Measurements from ENCODE around the gene GUCY2D.
A peak's percentile ranks its signal among the peaks of the same experiment; 100 is the strongest.
"Not testable (repeated sequence)": the region's sequence is repeated elsewhere in the genome, so short reads cannot be mapped to it uniquely, and the experiment has no call there.

Gene GUCY2D
- long read RNA-seq, donor 1: 0 reads
- long read RNA-seq, donor 2: 0 reads
- long read RNA-seq, donor 3: 0 reads
- long read RNA-seq, donor 4: 0 reads
- long read RNA-seq, donor 5: 0 reads
- long read RNA-seq, donor 6, partial matches to known transcripts: 0 of 1 reads
- long read RNA-seq, donor 6, other reads (novel, unspliced or antisense): 0 of 1 reads
- long read RNA-seq, donor 7: 0 reads
- long read RNA-seq, donor 8: 0 reads

DNA sequence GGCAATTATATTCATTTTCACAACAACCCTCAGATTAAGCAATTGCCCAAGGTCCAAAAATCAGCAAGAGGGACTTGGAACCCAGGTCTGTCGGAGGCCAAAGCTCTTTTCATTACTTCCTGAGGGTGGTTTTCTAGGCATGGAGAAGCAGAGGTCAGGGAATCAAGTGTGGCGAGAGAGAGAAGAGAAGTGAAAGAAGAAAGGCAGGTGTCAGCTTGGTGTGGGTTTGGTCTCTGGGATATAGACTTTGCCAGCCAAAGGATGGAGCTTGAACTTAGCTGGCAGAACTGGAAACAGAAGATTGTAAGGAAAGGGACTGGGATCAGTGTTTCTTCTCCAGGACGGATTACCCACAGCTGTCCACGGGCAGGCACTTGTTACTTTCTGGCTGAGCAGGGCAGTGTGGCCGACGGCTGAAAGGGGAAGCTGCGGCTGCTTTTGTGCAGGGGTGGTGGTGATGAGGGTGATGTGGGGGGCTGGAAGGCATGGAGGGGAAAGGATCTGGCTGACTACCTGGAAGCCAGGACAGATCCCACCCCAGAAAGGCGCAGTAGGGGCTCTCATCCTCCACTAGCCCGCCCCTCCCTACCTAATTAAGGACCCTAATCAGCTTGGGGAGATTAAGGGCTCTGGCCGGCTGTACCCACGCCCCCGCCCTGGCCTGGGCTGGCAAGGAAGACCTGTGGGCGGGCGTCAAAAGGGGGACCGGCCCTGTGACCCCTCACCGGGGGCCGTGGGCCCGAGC, at the start of gene GUCY2D:
TSS of gene GUCY2D (plus strand) at position 640 of the 745 bp plus-strand sequence. CDS start 433 bp downstream, outside the sequence.
- DNase-seq: peak; percentile 31

DNA sequence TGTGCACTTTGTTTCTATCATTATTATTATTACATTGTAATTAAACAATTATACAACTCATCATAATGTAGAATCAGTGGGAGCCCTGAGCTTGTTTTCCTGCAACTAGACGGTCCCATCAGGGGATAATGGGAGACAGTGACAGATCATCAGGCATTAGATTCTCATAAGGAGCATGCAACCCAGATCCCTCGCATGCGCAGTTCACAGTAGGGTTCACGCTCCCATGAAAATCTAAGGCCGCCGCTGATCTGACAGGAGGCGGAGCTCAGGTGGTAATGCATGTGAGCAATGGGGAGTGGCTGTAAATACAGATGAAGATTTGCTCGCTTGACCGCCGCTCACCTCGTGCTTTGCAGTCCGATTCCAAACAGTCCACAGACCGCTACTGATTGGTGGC, 49.1 kb upstream of the GUCY2D start:
- not testable (repeated sequence) for DNase-seq

DNA sequence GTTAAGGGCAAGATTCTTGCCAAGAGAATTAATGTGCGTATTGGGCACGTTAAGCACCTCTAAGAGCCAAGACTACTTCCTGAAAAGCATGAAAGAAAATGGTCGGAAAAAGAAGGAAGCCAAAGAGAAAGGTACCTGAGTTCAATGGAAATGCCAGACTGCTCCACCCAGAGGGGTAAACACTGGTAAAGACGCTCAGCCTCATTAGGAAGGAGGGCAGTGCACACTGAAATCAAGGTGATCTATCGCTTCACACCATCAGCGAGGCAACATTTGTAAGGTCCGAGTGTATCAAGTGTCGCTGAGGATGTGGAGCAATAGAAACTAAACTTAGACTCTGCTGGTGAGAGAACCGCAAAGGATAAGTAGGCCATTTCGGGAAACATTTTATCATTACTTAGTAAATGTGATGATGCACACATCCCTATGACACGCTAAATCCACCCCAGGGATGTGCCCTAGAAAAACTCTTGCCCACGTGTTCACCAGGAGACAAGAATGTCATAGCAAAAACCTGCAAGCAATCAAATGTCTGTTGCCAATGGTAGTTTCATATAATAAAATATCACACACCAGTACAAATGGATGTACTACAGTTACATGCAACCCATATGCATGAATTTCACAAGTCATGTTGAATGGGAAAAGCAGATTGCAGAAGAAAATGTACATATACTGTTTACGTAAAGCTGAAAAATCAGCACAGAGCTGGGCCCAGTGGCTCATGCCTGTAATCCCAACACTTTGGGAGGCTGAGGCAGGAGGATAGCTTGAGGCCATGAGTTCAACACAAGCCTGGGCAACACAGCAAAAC, 46.8 kb upstream of the GUCY2D start:
- no peak for DNase-seq

DNA sequence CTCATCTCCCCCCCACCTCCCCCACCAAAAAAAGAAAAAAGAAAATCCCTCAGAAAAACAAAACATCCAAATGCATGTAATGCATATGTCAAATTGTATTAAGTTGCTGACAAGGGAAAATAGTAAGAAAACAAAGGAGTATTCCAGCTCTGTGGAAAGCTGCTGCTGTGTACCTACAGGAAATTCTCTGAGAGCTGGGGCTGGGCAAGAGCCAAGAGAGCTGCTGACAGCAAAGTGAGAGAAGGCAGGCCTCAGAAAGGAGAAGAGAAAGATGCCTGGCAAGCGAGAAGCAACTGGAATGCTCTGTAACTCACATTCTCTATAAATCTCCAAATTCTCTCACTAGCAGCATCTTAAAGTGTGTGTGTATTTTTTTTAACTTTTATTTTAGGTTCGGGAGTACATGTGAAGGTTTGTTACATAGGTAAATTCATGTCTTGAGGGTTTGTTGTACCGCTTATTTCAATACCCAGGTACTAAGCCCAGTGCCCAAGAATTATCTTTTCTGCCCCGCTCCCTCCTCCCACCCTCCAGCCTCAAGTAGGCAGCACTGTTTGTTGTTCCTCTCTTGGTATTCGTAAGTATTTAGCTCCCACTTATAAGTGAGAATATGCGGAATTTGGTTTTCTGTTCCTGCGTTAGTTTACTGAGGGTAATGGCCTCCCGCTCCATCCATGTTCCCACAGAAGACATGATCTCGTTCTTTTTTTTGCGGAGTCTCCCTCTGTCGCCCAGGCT, 46.0 kb upstream of the GUCY2D start:
- DNase-seq: no peak

DNA sequence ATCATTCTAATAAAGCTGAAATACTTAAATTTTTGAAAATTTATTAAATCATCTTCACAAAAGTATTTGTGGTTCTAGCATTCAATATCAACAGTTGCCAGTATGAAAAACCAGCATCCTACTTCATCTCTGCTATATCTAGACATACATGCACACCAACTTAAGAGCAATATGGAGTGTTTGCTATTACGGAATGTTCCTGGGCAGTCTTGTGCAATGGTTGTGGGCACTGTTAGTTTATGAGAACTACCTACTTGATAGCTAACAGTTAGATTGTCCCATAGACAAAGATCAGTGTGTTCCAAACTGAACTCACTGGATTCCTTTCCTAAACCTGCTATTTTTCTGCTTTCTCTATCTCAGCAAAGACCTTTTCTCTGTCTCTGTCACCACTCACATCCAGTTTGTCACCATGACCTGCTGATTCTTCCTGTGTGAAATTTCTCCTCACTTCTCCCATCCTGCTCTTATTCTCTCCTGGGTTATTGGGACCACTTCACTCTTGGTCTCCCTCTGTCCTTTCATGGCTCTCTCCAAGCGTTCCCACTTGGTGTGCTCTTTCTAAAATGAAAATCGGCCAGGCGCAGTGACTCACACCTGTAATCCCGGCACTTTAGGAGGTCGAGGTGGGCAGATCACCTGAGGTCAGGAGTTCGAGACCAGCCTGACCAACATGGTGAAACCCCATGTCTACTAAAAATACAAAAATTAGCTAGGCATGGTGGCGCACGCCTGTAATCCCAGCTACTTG, 42.7 kb upstream of the GUCY2D start:
- no peak for DNase-seq

DNA sequence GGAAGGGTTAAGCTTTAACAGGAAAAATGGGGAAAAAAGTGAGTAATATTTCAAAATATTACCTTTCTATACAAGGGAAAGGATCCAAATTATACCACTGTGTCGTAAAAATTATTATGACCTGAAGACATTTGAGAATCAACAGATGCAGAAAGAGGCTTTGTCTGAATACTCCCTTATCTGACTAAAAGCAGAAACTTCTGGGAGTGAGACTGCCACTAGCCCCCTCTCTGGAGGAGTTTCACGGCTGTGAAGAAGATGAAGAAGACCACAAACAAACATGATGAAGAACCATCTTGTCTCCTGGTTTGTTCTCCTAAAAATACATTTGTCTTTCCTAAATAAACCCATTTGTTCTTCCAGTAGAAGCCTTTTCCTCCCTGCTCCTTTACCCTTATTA, 41.0 kb upstream of the GUCY2D start:
- no peak for DNase-seq

DNA sequence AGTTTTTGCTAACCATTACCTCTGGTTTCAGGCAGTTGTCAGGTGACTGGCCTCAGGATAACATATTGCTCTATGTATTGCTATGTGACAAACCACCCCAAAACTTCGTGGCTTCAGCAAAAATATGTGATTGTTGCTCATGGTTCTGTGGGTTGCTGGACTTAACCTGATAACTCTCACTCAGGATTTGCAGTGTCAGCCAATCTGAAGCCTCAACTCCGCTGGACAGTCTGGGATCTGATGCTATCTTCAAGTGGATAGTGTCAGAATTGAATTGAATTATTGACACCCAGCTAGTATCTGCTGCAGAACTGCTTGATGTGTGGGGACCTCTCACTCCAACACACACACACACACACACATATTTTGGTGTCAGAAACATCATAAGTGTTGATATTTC, 34.7 kb upstream of the GUCY2D start:
- no peak for DNase-seq

DNA sequence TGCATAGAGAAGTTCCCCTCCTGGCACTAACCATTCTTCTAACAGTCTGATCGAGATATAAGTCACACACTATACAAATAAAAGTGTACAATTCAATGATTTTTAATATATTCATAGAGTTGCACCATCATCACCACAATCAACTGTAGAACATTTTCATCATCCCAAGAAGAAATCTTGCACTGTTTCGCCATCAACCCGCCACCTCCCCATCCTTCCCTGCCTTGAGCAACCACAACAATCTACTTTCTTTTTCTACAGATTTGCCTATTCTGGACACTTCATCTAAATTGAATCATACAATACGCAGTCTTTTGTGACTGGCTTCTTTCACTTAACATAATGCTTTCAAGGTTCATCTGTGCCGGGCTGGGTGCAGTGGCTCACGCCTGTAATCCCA, 33.0 kb upstream of the GUCY2D start:
- DNase-seq: no peak

DNA sequence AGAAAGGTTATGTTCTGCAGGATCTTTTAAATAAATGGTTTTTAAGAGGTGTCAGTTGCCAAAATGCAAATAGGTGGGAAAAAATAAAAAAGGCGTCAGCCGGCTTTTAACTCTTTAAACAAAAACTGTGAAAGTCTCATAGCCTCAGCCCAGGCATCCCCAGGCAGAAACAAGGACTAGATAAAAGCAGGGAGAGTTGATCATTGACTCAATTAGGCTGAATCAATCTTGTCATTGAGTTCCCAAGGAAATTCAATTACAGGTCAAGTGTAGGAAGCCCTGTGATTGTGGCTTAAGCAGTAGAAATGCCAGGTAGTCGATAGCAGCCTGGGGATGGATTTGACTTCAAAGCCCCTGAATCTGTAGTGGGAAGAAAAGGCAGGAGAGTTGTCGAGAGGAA, 30.8 kb upstream of the GUCY2D start:
- no peak for DNase-seq

DNA sequence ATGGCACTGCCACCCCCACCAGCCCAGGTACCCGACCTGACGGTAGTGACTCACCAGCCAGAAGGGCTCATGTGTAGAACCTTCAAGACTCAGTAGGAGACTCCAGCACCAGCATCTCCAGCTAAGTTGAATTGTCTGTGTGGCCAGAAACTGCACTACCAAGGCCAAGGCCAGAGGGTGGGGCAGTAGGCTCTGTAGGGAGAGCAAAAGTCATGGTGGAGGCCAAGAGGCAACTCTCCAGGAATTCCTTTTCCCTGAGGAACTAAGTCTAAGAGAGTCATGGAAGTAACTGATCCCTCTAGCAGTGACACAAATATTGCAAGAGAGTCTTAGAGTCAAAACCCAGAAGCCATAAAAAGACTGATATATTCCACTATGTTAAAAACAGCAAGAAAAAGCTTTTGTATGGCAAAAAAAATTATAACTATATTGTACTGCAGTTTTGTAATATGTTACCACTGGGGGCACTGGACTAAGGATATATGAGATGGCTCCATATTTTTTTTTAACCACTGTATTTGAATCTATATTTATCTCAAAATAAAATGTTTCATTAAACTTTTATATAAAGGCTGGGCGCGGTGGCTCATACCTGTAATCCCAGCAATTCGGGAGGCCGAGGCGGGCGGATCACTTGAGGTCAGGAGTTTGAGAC, 30.2 kb upstream of the GUCY2D start:
- no peak for DNase-seq

DNA sequence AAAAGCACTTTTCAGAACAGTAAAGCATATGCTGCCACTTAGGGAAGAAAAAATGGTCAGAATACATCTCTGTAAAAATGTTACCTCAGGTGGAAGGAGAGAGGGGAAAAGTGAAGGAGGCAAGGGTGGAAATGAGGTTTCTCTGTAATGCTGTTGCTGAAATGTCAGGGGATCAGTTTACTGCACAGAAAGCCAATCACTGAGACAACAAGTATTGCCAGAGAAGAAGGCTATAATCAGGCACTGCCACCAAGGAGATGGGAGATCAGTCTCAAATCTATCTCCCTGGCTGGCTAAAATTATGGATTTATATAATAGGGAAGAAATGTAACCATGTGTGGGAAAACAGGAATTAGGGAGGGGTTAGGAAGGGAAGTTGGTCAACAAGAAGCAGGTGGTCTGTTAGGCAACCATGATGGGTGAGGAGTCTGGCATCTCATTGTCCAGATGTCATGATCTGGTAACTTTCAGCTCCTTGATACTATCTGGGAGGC, 27.7 kb upstream of the GUCY2D start:
- DNase-seq: no peak

DNA sequence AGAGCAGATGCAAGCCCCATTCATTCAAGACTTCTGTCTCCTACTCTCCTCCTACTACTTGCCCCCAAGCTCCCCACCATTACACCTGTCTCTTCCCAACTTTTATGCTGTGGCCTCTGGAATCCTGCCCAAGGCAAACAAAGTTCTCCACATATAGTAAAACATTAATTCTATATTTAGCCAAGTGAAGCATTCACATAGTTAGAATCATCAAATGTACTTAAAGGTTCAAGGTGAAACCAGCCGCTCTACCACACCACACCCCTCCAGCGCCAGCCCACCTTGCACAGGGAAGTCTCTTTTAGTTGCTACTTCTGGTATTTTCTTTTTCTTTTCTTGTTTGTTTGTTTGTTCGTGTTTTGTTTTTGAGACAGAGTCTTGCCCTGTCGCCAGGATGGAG, 25.4 kb upstream of the GUCY2D start:
- no peak for DNase-seq

DNA sequence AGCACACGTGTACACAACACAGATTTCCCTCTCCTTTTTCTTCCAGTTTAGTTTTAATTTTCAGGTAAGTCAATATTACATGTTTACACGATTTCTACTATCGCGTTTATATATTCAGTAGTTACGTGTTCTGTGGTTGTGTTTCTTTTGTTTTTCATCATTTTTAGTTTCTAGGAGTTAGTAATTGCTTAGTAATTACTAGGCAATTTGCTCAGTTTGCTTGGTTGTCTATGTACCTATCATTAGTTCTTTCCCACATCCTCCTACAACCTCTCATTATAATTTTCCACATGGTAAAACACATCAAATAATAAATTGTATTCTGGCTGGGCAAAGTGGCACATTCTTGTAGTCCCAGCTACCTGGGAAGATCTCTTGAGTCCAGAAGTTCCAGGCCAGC, 24.6 kb upstream of the GUCY2D start:
- DNase-seq: no peak

DNA sequence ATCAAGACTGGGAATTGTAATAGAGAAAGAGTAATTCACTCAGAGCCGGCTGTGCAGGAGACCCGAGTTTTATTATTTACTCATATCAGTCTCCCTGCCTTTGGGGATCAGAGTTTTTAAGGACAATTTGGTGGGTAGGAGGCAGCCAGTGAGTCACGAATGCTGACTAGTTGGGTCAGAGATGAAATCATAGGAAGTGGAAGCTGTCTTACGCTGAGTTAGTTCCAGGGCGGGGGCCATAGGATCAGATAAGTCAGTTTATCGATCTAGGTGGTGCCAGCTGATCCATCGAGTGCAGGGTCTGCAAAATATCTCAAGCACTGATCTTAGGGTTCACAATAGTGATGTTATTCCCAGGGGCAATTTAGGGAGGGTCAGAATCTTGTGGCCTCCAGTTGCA, 20.2 kb upstream of the GUCY2D start:
- DNase-seq: no peak

DNA sequence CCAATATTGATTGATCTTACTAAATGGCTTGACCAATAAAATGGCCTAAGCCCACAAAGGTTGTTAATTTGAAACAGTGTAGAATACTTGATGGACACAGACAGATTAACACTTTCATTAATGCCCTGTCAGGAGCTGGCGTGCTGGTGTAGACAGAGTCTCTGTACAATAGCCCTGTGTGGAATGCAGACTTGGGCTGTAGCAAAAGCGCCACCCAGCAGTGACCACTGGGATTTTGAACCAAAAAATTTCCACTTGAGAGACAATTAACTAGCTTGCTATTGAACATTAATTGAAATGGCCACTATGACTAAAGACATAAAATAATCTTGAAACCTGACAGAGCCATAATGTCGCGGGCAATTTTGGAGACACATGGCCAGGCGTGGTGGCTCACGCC, 19.7 kb upstream of the GUCY2D start:
- DNase-seq: no peak

DNA sequence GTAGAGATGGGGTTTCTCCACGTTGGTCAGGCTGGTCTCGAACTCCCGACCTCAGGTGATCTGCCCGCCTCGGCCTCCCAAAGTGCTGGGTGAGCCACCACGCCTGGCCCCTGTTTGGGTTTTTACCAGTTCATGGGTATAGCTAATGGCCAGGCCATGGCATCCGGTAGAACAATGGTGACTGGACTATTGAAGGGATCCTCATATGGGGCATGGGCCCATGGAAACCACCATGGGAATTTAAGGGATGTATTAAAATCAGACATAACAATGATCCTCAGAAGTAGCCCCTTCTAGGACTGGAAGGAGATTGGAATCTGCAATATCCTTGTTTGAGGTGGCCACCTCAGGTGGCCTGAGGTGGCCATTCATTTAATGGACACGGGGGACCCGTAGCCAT, 17.5 kb upstream of the GUCY2D start:
- no peak for DNase-seq

DNA sequence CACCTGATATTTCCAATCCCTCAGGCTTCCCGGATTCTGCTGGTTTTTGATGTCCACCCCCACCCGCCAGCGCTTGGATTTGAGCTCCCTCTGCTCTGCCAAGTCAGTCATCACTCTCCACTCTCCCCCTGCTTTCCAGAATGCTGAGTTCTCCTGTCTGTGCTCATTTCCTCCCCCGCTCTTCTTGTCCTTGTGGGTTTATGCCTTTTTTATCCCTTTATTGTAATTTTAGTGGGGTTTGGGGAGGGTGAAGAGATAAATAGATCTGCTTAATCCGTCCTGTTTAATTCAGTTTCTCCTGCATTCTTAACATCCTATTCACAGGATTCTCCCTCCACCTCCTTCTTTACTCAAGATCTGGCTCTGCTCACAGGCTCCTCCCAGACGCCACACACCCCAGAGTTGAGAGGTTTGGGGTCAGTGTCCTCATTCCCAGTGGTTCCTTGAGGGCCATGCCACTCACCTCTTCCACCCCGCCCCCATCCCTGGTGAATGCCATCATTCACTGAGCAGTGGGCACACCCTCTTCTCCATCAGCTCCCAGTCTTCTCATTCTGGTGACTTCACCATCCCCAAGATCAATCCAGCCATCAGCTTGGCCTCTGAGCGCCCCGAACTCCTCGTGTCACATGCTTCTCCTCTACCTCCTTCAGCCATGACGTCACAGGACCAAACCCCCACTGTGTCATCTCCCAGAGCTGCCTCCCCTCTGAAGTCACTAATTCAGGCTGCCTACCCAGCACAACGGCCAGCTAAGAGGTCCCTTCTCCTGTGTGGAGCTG, 15.1 kb upstream of the GUCY2D start:
- no peak for DNase-seq

DNA sequence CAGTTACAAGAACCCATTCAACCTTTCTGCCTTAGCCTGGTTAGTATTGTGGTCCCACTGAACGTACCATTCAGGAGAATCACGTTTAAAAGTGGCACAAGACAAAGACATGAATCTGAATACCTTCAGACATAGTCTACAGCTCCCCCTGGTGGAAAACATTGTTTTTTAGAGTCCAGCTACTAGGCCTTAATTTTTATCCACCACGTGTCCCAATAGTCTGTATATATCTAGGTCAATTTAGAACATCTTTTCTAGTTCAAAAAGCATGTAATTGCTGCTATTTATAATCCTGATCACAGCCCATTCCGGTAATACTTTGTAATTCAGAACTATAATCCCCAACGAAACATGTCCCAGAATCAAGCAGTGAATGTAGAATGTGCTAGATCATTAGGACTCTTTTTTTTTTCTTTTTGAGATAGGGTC, 13.7 kb upstream of the GUCY2D start:
- DNase-seq: peak; percentile 41

DNA sequence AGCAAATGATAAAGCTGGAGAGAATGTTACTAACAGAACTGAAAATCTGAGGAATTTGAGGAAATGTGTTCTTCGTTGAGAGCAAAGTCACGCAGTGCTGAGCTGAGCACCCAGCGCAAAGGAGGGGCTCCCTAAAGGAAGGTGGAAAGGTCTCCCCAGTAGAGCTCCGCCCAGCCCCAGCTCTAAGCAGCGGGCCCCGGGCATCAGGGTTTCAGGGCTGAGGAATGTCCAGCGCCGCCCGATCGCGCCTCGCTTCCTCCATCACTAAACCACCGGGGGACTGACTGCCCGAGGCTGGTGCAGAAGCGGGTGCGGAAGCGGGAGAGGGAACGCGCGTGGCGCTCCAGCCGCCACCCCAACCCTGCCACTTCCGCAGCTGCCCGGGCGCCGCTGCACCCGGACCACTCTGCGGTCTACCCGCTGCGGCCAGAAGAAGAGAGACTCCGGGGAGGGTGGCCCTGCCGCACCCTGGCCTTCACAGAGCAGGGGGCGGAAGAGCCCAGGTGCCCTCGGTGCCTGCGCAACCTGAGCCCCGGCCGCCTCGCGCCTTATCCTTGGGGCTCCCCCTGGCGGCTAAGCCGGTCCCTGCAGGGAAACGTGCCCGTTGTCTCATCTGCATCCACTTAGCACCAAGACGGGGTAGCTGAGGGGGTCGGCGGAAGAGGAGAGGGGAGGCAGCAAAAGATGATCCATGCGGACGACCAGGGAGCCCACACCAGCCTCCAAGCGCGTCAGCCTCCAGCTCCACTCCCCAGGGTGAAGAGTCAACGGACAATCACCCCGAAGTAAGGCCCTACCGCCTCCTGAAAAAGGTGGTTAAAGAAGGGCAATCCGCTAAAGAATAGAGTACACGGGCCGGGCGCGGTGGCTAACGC, 12.4 kb upstream of the GUCY2D start:
- peak; percentile 92 for DNase-seq

Measured in right kidney (tissue), 9 donors.